HG03064 (cell line): ENCODE measurements around the gene ATP6V1G1.

Experiments used
- ATAC-seq: cut with Tn5 transposase; IDR thresholded peaks from one replicate; pipeline ENCODE4 v1.9.1; 2021; ENCODE audit warnings: low read depth; ENCODE audit not compliant: unreplicated experiment

Gene ATP6V1G1

DNA sequence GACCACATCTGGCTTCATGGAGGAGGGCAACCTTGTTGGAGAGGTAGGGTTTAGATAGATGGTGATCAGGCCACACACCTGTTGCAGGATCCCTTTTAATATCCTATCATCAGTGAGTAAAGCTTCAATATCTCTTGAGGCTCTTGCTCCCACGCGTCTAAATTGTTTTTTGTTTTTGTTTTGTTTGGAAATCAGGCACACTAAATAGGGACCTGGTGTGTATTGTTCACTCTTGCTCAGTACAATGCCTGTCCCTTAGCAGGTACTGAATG, 20.9 kb downstream of the ATP6V1G1 start:
- ATAC-seq, result no peak

DNA sequence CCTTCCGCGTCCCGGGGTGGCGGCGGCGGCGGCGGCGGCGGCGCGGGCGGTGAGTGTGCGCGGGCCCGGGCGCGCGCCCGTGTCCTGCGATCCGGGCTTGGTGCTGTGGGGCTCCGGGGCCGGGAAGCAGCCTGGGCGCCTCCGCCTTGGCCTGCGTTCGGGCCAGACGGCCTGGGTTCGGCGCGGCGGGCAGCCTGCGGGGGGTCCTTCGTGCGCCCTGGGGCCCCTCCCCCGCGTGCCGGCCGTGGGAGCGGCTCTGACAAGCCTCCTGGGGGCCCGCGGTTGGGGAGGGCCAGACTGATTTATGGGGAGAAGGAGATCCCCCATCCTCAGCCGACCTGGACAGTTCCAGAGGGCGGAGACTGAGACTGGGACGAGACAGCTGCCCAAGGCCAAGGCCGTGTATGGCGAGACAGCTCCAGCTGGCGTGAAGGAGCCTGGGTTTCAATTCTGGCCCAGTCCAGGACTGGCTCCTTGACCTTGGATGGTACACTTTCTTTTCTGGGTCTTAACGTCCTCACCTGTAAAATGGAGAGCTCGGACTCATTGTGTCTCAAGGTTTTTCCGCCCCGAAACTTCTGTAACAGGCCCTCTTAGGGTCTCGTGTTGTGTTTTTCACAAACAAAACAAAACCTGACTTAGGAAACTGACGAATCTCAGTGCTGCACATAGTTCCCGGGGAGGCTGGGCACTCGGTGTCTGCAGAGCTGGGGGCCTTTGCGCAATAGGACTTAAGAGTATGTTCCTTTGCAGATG, 24.1 kb downstream of the ATP6V1G1 start:
- ATAC-seq, result peak; percentile 35

DNA sequence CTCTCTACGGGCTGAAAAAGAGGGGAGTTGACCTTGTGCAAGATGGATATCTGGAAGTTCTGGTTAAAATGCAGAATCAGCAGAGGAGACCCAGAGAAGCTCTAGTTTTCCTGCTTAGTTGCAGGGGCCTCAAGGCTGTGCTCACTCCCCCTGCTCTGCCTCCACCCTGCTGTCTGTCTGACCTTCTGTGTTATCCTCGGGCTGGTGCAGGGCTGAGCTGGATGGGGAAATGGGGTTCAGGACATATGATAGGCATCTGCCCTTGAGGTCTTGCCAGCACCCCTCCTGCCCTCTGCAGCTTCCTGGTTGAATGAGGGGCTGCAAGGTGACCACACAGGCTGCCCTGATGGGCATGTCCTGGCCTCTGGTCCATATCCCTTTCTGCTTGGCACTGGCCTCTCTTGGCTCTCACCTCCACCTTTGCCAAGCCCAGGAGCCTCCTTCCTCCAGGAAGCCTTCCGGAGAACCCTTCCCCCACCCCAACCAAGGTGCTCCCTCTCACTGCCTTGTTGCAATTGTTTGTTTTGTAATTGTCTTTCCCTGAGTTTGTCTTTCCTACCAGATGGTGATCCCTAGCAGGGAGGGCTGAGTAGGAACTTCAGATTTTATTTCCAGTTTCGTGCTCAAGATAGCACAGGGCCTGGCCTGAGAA, 24.8 kb downstream of the ATP6V1G1 start:
- no peak for ATAC-seq

DNA sequence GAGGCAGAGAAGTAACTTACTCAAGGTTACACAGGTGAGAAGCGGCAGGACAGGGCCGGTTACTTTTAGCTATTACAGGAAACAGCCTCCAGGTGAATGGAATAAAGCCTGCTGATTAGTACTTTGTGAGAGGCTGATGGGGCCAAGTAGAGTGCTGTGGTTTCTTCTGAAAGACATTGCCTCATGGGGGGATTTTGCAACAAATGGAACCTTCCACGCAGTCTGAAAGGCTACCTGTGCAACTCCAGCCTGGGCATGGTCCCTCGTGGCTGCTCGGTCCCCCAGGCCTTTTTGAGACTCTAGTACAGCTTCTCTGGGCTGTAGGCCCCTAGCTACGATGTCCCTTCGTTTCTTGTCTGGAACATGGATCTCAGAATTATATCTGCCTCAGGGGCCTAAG, 25.5 kb downstream of the ATP6V1G1 start:
- ATAC-seq, result no peak

DNA sequence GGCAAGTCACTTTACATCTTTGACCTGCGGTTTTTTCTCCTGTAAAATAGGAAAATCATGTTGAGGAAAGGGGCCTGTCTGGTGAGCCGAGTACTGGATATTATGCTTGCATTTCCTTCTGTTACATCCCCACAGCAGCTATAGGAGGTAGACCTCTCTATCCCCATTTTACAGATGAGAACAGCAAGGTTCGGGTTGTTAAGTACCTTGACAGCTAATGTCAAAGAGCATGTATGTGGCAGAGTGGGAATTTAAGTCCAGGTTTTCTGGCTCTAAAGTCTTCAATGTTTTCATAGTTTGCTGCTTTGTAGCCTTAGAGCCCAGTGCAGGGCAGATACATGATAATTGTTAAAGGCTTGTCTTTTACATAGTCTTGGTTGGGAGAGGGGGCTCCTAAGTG, 26.4 kb downstream of the ATP6V1G1 start:
- ATAC-seq, result no peak

- no peak for ATAC-seq
Measured at GRCh38 chr9:114614373-114614772, 26.8 kb downstream of the ATP6V1G1 start.

GRCh38 chr9:114616684-114617520, 29.3 kb downstream of the ATP6V1G1 start:
- ATAC-seq, result peak; percentile 59

DNA sequence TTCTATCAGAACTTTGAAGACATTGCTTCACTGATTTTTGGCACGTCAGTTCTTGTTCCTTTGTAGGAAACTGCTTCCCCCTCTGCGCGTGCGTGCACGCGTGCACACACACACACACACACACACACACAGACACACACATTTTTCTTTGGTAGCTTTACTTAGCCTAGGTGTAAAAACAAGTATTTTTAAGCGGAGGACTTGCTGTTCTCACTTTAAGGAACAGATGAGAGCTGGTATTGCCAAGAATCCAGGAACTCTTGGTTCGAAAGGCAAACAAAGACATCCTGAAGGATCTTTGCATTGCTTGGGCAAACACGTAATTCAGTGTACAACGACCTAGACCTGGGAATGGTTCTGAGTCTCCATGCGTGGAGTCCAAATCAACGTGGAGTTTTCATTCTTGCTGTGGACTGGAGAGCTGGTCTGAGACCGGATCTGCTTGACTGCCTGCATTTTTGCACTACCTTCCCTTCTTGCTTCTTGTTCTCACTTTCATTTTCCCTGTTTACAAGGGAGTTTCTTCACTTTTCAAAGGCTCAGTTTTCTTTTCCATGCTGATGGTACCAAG, 31.7 kb downstream of the ATP6V1G1 start:
- peak; percentile 44 for ATAC-seq

DNA sequence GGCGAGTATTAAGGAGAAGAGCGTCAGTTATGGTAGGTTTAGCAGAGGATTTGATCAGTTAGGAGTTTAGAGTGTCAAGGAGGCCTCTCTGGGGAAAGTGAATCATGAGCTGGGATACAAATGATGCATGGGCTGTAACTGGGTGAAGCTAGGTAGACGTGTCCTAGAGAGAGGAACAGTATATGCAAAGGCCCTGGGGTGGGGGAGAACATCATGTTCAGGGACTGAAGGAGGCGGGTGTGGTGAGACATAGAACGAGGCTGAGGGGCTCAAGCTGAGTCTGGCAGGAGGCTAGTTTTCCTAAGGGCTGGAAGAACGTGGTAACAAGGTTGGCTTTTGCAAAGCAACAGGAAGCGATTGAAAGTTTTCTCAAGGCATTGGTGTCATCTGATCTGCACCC, 34.0 kb downstream of the ATP6V1G1 start:
- ATAC-seq, result no peak

- no peak for ATAC-seq
Measured at GRCh38 chr9:114621975-114622609, 34.5 kb downstream of the ATP6V1G1 start.

DNA sequence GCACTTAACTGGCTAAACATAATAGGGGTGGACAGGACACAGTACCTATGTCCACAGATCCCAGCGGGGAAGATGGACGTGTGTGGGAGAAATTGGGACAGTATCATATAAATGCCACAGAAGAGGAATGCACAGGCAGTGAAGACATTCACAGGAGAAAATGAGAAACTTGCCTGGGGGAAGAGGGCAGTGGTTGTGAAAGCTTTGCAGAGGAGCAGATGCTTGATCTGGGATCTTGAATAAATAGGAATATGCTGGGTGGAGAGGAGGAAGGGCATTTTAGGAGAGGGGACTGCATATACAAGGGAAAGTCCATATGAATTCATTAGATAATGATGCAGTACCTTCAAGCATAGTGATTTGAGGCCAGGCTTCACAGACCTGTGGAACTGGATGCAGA, 37.1 kb downstream of the ATP6V1G1 start:
- no peak for ATAC-seq

- no peak for ATAC-seq
Measured at GRCh38 chr9:114626415-114627020, 38.9 kb downstream of the ATP6V1G1 start.

DNA sequence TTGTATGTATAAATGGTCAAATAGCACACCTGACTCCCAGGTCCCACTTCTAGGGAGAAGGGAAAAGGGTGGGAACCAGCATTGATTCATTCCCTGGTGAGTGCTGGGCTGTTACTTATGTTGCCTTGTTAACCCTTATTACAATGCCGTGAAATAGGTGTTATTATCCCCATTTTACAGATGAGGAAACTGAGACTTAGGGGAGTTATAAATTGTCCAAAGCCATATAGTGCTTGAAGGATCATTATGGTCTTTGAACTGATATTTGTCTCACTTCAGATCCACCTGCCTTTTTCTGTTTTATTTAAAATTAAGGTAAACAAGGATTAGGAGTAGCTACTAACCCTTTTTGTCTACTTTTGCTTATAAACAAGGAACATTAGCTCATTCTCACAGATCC, 40.0 kb downstream of the ATP6V1G1 start:
- no peak for ATAC-seq

- ATAC-seq, result no peak
Measured at GRCh38 chr9:114629563-114630090, 42.1 kb downstream of the ATP6V1G1 start.

DNA sequence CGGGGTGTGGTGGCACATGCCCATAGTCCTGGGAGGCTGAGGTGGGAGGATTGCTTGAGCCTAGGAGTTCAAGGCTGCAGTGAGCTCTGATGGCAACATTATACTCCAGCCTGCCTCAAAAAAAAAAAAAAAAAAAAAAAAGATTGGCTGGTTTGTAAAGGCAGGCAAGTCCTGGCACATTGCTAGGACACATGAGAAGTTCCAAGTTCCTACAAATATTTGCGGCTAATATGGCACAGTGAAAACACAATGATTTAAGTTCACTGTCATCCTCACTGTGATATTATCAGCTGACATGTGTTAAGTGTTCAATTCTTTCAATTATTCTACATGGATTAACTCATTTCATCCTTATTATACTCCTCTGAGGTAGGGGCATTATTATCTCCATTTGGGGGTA, 43.6 kb downstream of the ATP6V1G1 start:
- ATAC-seq, result no peak

- no peak for ATAC-seq
Measured at GRCh38 chr9:114633438-114634089, 46.0 kb downstream of the ATP6V1G1 start.

DNA sequence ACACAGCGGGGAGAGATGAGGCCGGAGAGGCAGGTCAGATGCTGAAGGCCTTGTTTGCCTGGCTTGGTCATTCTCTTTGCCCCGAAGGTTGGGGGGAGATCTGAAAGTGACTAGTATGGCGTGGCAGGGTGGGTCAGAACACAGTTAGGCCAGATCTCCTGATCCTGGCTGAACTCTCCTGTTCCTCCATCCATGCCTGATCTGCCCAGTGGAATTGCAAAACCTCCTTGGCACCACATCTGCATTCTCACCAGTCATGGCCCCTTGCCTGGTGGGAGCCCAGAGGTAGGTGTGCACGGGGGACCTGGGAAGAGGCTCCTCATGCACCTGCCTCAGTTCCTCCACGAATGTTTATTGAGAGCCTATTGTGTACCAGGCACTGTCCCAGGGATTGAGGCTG, 46.8 kb downstream of the ATP6V1G1 start:
- ATAC-seq, result no peak

DNA sequence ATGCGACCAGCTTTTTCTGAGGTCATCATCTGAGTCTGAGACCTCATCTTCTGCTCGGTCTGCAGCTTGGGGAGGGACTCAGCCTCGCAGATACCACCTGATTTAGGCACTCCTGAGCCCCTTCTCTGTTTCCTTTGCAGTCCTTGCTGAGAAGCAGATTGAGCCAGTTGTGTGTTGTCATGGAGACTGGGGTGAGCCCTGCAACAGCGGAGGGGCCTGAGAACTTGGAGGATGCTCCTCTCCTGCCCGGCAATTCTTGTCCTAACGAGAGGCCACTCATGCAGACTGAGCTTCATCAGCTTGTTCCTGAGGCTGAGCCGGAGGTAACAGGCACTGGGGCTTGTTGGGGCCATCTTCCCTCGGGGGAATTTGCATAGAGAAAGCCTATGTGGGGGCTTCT, 50.8 kb downstream of the ATP6V1G1 start:
- no peak for ATAC-seq

DNA sequence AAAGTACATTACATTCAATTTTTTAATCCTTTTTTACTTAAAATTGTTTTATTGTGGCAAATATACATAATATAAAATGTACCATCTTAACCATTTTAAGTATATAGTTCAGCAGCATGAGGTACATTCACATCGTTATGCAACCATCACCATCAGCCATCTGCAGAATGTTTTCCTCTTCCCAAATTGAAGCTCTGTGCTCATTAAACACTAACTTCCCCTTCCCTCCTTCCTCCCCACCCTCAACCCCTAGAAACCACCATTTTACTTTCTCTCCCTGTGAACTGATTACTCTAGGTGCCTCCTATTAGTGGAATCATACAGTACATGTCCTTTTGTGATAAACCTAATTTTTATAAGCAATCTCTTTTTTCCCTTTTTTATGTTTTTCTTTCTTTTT, 54.4 kb downstream of the ATP6V1G1 start:
- no peak for ATAC-seq

GRCh38 chr9:114643001-114643400, 55.4 kb downstream of the ATP6V1G1 start:
- ATAC-seq, result no peak
